ENCODE measurements around the gene CCDC157.

Gene CCDC157

DNA sequence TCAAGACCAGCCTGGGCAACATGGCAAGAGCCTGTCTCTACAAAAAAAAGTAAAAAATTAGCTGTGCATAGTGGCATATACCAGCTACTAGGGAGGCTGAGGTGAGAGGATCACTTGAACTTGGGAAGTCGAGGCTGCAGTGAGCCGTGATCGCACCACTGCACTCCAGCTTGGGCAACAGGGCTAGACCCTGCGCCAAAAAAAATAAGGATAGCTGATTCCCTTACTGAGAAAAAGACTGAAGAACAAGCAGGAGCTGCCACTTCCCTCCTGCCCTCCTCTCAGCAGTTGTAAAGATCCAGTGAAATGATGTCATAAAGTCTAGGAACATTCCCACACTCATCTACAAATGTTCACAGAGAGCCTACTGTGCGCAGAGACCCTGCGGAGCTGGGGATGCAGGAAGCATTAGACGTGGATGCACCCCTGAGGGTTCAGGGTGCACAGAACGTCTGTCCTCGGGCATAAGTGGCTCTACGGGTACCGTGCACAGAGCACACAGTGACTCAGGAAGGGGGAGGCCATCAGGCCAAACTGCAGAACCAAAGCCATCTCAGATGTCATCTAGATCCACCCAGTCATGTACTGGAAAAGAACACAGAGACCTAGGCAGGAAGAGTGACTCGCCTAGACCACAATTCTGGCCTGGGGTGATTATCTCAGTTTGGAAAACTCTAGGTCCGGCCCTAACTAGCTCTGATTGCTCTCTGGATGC lies 51.7 kb downstream of the CCDC157 start:
- TF ChIP-seq ZFX (IDR thresholded peaks at IDR 0.05; ENCODE audit: borderline replicate concordance) = no peak
- TF ChIP-seq, protein P1, sequence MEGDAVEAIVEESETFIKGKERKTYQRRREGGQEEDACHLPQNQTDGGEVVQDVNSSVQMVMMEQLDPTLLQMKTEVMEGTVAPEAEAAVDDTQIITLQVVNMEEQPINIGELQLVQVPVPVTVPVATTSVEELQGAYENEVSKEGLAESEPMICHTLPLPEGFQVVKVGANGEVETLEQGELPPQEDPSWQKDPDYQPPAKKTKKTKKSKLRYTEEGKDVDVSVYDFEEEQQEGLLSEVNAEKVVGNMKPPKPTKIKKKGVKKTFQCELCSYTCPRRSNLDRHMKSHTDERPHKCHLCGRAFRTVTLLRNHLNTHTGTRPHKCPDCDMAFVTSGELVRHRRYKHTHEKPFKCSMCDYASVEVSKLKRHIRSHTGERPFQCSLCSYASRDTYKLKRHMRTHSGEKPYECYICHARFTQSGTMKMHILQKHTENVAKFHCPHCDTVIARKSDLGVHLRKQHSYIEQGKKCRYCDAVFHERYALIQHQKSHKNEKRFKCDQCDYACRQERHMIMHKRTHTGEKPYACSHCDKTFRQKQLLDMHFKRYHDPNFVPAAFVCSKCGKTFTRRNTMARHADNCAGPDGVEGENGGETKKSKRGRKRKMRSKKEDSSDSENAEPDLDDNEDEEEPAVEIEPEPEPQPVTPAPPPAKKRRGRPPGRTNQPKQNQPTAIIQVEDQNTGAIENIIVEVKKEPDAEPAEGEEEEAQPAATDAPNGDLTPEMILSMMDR (IDR thresholded peaks at IDR 0.05) = no peak
- no peak overlapping the region for H3K27ac ChIP-seq

DNA sequence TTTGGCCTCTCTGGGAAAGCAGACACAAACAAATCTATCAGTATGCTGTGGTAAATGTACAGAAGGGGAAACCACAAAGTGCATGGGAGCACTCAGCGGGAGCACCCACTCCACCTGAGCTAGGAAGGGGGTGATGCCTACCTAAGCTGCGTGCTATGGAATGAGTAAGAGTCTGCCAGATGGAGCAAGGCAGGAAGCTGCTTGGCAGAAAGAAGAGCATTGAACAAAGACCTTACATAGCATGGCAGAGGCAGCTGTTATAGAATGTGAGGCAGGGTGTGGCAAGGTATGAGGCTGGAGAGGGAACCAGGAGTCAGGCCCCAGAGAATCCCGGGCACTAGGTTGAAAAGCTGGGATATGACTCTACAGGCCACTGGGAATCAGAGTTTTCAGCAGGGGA lies 55.0 kb downstream of the CCDC157 start:
- no peak for TF ChIP-seq ZFX (IDR thresholded peaks at IDR 0.05; ENCODE audit: borderline replicate concordance)
- TF ChIP-seq, protein P1 (IDR thresholded peaks at IDR 0.05) = no peak
- H3K27ac ChIP-seq = no peak overlapping the region

DNA sequence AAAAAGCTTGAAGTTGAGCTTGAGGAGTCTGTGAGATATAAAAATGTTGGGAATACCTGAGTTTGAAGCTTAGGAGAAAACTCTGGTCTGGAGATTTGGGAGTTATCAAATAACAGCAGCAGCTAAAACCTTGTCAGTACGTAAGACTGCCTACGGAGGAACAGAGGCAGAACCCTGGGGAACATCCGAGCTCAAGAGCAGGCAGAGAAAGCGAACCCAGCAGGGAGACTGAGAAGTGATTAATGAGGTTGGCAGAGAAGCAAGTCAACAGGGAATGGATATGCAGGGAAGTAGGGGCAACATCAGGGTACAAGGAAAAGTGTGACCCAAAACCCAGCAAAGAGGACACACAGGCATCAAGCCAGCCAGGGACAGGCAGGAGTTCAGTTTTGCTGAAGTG lies 56.2 kb downstream of the CCDC157 start:
- H3K27ac ChIP-seq = no peak overlapping the region
- TF ChIP-seq, protein P1 (IDR thresholded peaks at IDR 0.05) = no peak
- TF ChIP-seq ZFX (IDR thresholded peaks at IDR 0.05; ENCODE audit: borderline replicate concordance) = no peak

DNA sequence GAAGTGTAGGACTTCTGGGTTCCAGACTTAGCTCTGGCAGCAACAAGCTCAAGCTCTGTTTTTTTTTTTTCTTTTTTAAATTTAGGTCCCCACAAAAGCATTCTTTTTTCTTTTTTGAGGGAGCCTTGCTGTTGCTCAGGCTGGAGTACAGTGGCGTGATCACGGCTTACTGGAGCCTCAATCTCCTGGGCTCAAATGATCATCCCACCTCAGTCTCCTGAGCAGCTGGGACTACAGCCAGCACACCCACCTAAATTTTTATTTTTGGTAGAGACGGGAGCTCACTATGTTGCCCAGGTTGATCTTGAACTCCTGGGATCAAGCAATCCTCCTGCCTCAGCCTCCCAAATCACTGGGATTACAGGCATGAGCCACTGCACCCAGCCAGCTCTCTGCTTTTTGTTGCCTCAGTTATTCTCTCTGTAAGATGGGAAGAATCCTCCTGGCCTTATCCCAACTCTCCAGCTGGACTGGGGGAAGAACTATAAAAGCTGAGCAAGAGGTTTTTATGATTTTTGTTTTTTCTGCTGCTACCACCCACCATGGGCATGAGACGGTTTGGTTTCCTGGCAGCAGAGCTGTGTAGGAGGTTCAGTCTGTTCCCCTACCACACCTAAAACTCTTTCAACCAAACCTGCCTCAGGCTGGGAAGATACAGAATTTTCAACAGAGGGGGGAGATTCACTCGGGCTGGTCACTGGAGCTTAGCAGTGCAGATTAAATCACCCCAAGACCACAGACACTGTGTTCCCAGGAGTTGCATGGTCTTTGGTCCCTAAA lies 57.1 kb downstream of the CCDC157 start:
- TF ChIP-seq, protein P1 (IDR thresholded peaks at IDR 0.05) = no peak
- TF ChIP-seq ZFX (IDR thresholded peaks at IDR 0.05; ENCODE audit: borderline replicate concordance) = no peak
- H3K27ac ChIP-seq = no peak overlapping the region

DNA sequence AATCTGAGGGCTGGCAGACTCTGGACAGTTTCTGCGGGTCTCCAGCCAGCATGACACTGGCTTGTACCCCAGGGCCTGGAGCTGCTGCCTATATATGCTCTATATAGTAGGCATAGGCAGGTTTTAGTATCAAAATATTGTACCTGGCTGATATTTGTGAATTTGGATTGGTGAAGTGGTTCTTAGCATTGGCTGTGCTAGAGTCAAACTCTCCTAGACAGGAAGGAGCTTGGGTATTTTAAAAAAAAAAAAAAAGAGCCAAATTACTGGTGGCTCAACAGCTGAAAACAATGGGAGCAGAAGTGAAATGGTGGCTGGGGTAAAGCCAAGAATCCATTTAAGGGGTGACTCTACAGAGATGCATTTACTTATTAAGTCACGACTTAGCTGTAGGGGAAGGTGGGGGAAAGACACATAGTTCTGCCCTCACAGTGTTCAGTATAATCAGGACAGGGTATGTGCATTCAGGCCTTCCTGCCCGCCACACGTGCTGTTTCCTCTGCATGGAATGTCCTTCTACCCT lies 57.8 kb downstream of the CCDC157 start:
- no peak overlapping the region for H3K27ac ChIP-seq
- TF ChIP-seq ZFX (IDR thresholded peaks at IDR 0.05; ENCODE audit: borderline replicate concordance) = no peak
- TF ChIP-seq, protein P1 (IDR thresholded peaks at IDR 0.05) = no peak

DNA sequence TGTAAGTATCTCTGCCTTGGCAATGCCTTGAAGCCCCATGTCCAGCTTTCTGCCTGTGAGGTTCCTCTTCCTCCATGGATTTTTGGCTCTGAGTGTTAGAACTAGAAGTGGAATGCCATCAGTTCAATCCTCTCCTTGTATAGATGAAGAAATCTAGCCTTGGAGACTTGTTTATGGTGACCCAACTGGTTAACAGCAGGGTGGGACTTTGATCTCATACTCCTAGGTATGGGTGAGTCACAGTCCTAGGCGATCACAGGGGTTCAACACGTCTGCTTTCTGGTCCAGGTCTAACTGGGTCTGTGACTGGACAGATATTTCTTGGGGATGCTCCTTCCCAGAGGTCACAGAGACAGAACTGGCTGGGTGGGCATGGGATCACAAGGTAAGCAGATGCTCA lies 59.6 kb downstream of the CCDC157 start:
- TF ChIP-seq ZFX (IDR thresholded peaks at IDR 0.05; ENCODE audit: borderline replicate concordance) = no peak
- TF ChIP-seq, protein P1 (IDR thresholded peaks at IDR 0.05) = no peak
- H3K27ac ChIP-seq = no peak overlapping the region

DNA sequence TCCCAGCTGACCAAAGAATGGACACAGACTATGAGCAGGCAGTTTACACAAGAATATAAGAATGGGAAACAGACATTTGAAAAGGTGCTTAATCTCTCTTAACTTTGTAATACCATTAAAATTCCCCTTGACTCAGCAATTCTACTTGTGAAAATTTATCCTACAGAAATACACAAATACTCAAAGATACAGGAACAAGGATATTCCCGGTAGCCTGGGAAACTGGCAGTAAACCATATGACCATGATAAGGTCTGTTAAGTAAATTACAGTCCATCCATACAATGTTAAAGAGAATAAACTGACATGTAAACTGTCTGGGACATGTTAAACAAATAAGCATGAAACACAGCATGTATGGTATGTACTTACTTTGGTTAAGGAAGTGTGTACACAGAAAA lies 60.0 kb downstream of the CCDC157 start:
- no peak for TF ChIP-seq ZFX (IDR thresholded peaks at IDR 0.05; ENCODE audit: borderline replicate concordance)
- TF ChIP-seq, protein P1 (IDR thresholded peaks at IDR 0.05) = no peak
- H3K27ac ChIP-seq = no peak overlapping the region
